ENCODE data around the gene TWNK. TPM values are rescaled to one million over a fixed set of nuclear protein-coding genes. Genes with fewer than 3 reads are reported as not detected.

The TWNK gene
- total and polyA plus RNA-seq, 2 experiments from 2014 or later, result 12.2 to 29.4 TPM

DNA sequence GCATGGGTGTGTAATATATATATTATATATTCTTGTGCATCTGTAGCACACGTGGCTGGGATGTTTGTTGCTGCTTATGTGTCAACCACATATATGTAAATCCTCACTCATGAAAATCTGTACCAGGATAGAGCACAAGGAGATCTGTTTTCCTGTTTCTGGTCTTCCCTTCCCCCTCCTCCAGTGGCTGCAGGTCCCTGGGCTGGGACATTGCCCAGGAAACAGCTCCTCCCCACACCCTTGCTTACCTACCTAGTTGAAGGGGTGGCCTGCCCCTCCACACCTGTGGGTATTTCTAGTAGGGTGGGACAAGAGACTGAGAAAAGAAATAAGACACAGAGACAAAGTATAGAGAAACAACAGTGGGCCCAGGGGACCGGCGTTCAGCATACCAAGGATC, 45.9 kb downstream of the TWNK start:
- Histone ChIP-seq H3K27me3 (ENCODE audit: insufficient read depth) (peaks cover 60% of the 10 kb centered on the region), H3K27ac (ENCODE audit: low read depth) (no peak overlapping the region), H3K4me3 (no peak overlapping the region), H3F3A (replicated peaks; ENCODE audit: low read depth) (no peaks in the 10 kb centered on the region), H3K9me2 (ENCODE audit: insufficient read depth) (no peaks in the 10 kb centered on the region), H3K79me2 (replicated peaks; ENCODE audit: insufficient read depth) (no peaks in the 10 kb centered on the region), H2AFZ (no peak overlapping the region), H4K20me1 (replicated peaks; ENCODE audit: insufficient read depth) (no peaks in the 10 kb centered on the region; the same call in 1 of the 2 replicates), H3K4me1 (ENCODE audit: insufficient read depth) (peaks cover 23% of the 10 kb centered on the region; the same call in 1 of the 2 replicates), H3K36me3 (ENCODE audit: insufficient read depth) (no peaks in the 10 kb centered on the region), H3K4me2 (no peak overlapping the region)
- H3K27me3 Mint-ChIP-seq (ENCODE audit: insufficient read depth, low read depth, poor library complexity), result peaks cover 57% of the 10 kb centered on the region
- no peak for TF ChIP-seq STAT1 (IDR thresholded peaks at IDR 0.05; ENCODE audit: unreplicated experiment)
- TF ChIP-seq EZH2 (IDR thresholded peaks at IDR 0.05; ENCODE audit: low read depth, unreplicated experiment), result no peak
- no peak for TF ChIP-seq CREB1 (CRISPR knock-in tag; IDR thresholded peaks at IDR 0.05; ENCODE audit: low read depth)
- TF ChIP-seq REST (IDR thresholded peaks at IDR 0.05; ENCODE audit: unreplicated experiment), result no peak
- TF ChIP-seq ZNF114 (CRISPR knock-in tag; IDR thresholded peaks at IDR 0.05), result no peak
- no peak for TF ChIP-seq NANOG (IDR thresholded peaks at IDR 0.05; ENCODE audit: borderline replicate concordance)
- no peak for TF ChIP-seq ZNF462 (CRISPR knock-in tag; IDR thresholded peaks at IDR 0.05)
- TF ChIP-seq, protein P1, sequence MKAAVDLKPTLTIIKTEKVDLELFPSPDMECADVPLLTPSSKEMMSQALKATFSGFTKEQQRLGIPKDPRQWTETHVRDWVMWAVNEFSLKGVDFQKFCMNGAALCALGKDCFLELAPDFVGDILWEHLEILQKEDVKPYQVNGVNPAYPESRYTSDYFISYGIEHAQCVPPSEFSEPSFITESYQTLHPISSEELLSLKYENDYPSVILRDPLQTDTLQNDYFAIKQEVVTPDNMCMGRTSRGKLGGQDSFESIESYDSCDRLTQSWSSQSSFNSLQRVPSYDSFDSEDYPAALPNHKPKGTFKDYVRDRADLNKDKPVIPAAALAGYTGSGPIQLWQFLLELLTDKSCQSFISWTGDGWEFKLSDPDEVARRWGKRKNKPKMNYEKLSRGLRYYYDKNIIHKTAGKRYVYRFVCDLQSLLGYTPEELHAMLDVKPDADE (IDR thresholded peaks at IDR 0.05), result no peak
- no peak for TF ChIP-seq POLR2AphosphoS5 (IDR thresholded peaks at IDR 0.05; ENCODE audit: low read depth)
- TF ChIP-seq EZH2phosphoT487 (IDR thresholded peaks at IDR 0.05; ENCODE audit: unreplicated experiment), result no peak
- TF ChIP-seq ZNF331 (CRISPR knock-in tag; IDR thresholded peaks at IDR 0.05; ENCODE audit: low read depth), result no peak
- TF ChIP-seq JUNB (IDR thresholded peaks at IDR 0.05; ENCODE audit: unreplicated experiment), result no peak
- TF ChIP-seq, protein P2, sequence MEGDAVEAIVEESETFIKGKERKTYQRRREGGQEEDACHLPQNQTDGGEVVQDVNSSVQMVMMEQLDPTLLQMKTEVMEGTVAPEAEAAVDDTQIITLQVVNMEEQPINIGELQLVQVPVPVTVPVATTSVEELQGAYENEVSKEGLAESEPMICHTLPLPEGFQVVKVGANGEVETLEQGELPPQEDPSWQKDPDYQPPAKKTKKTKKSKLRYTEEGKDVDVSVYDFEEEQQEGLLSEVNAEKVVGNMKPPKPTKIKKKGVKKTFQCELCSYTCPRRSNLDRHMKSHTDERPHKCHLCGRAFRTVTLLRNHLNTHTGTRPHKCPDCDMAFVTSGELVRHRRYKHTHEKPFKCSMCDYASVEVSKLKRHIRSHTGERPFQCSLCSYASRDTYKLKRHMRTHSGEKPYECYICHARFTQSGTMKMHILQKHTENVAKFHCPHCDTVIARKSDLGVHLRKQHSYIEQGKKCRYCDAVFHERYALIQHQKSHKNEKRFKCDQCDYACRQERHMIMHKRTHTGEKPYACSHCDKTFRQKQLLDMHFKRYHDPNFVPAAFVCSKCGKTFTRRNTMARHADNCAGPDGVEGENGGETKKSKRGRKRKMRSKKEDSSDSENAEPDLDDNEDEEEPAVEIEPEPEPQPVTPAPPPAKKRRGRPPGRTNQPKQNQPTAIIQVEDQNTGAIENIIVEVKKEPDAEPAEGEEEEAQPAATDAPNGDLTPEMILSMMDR (conservative IDR thresholded peaks at IDR 0.05; ENCODE audit: low read depth in 2 of 2), result no peak
- peaks cover 25% of the 10 kb centered on the region for H3K4me1 Mint-ChIP-seq
- ATAC-seq (no peak), DNase-seq (ENCODE audit: low spot score) (no peak)
- no peaks in the 10 kb centered on the region for H3K36me3 Mint-ChIP-seq (ENCODE audit: low read depth)
- H3K27ac Mint-ChIP-seq, result no peak overlapping the region
- no peaks in the 10 kb centered on the region for H3K9me3 Mint-ChIP-seq
- no peak overlapping the region; the same call in 2 of the 3 replicates for H3K4me3 Mint-ChIP-seq

Data from GM23338 (cell line).